Activated CD4-positive, alpha-beta T cell treated with anti-CD3 and anti-CD28 coated beads for 36 hours (primary cell): Measurements from ENCODE around the gene ZC3H4. TPM values are rescaled to one million over a fixed set of nuclear protein-coding genes. Genes with fewer than 3 reads are reported as not detected.
"Not testable (repeated sequence)": the region's sequence is repeated elsewhere in the genome, so short reads cannot be mapped to it uniquely, and the experiment has no call there.

Experiments used
- ATAC-seq: fragments of 200-7000 bp; cut with Tn5 transposase; one replicate; pipeline ENCODE4 v1.10.0; 2021; ENCODE audit warnings: mild to moderate bottlenecking, moderate library complexity
- CTCF ChIA-PET: fragments of 350-600 bp; sonication (Branson Sonifier 250); formaldehyde crosslinking; loops from one replicate; lab custom pipeline; 2021; ENCODE audit warnings: antibody characterized with exemption; lab: Charles Lee
- POLR2A ChIA-PET: fragments of 350-600 bp; sonication (Branson Sonifier 250); formaldehyde crosslinking; loops from one replicate; lab custom pipeline; 2021; ENCODE audit warnings: antibody characterized with exemption, inconsistent platforms; lab: Charles Lee
- DNase-seq: peaks from one replicate; pipeline ENCODE4 v3.0.0-alpha.2; 2020
- H3K27ac Mint-ChIP-seq: one replicate; pipeline ENCODE4 v1.8.0; 2021; ENCODE audit warnings: mixed read lengths
- H3K27me3 Mint-ChIP-seq: one replicate; pipeline ENCODE4 v1.8.0; 2021; ENCODE audit warnings: mixed read lengths
- H3K36me3 Mint-ChIP-seq: one replicate; pipeline ENCODE4 v1.8.0; 2021; ENCODE audit warnings: low read depth, mixed read lengths
- H3K4me1 Mint-ChIP-seq: one replicate; pipeline ENCODE4 v1.8.0; 2021; ENCODE audit warnings: mixed read lengths
- H3K4me3 Mint-ChIP-seq: one replicate; pipeline ENCODE4 v1.8.0; 2021; ENCODE audit warnings: mild to moderate bottlenecking, moderate library complexity, mixed read lengths
- H3K9me3 Mint-ChIP-seq: one replicate; pipeline ENCODE4 v1.8.0; 2021; ENCODE audit warnings: low read depth, mixed read lengths
- intact Hi-C, 2 experiments: fragments of 100-400 bp; cut with DNase I in 1 of 2; cut with micrococcal nuclease in 1 of 2; formaldehyde crosslinking; loops; one replicate each; pipeline versions ENCODE4 v1.14.2 to v1.15.1; 2022 to 2024; cut with DNase I, micrococcal nuclease
- total RNA-seq, 2 experiments: library from RNA; stranded (reverse); gene quantifications; one replicate each; pipeline ENCODE4 v1.2.3, GENCODE V29; 2021

Gene ZC3H4
- total RNA-seq, 2 experiments from 2014 or later = 88.6 to 128 TPM

DNA sequence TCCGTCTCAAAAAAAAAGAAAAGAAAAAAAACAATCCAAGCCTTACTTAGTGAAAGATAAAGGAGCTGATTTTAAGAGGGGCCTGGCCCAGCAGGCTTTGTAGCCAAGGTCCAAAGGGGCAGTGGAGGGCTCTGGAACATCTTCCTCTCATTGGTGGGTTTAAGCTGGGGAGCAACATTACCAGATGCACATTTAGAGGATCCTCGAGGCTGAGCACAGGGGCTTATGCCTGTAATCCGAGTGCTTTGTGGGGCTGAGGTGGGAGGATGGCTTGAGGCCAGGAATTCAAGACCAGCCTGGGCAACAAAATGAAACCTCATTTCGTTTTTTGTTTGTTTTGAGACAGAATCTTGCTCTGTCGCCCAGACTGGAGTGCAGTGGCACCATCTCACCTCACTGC is 57.2 kb downstream of the ZC3H4 start:
- ChIA-PET POLR2A (no interaction called here), CTCF (interaction anchor here (0.6 kb wide), 1 partner anchor 23 kb away, joined by 3 read pairs; no protein-coding TSS in a partner anchor)
- no peaks in the 10 kb centered on the region for H3K36me3 Mint-ChIP-seq
- no peak for ATAC-seq
- H3K27ac Mint-ChIP-seq = no peak overlapping the region
- H3K4me3 Mint-ChIP-seq = no peak overlapping the region
- no peaks in the 10 kb centered on the region for H3K9me3 Mint-ChIP-seq
- no peaks in the 10 kb centered on the region for H3K27me3 Mint-ChIP-seq
- H3K4me1 Mint-ChIP-seq = no peaks in the 10 kb centered on the region
- no peak for DNase-seq
- intact Hi-C loops = no loop called here

GRCh38 chr19:47050562-47050961 is 63.0 kb downstream of the ZC3H4 start:
- H3K9me3 Mint-ChIP-seq, DNase-seq, POLR2A ChIA-PET, ATAC-seq, intact Hi-C loops, CTCF ChIA-PET, H3K27me3 Mint-ChIP-seq, H3K4me1 Mint-ChIP-seq, H3K36me3 Mint-ChIP-seq, H3K27ac Mint-ChIP-seq, H3K4me3 Mint-ChIP-seq: not testable (repeated sequence)

GRCh38 chr19:47049307-47049700 is 64.3 kb downstream of the ZC3H4 start:
- Mint-ChIP-seq H3K4me1 (peaks cover 8% of the 10 kb centered on the region), H3K4me3 (peak overlapping the region; percentile 90), H3K27ac (peak overlapping the region; percentile 70), H3K36me3 (no peaks in the 10 kb centered on the region), H3K9me3 (no peaks in the 10 kb centered on the region), H3K27me3 (no peaks in the 10 kb centered on the region)
- CTCF ChIA-PET = interaction anchor here (0.5 kb wide), 1 partner anchor 75 kb away, joined by 5 read pairs; no protein-coding TSS in a partner anchor
- DNase-seq = no peak
- intact Hi-C loops = loop anchor here (5.0 kb wide), 5 partner anchors 63 to 1357 kb away; partner anchors contain the start of genes FKRP (in 1 of the 2), PRKD2 (in 1 of the 2), QPCTL (in 1 of the 2) and SNRPD2 (in 1 of the 2)
- ATAC-seq = no peak
- POLR2A ChIA-PET = no interaction called here

DNA sequence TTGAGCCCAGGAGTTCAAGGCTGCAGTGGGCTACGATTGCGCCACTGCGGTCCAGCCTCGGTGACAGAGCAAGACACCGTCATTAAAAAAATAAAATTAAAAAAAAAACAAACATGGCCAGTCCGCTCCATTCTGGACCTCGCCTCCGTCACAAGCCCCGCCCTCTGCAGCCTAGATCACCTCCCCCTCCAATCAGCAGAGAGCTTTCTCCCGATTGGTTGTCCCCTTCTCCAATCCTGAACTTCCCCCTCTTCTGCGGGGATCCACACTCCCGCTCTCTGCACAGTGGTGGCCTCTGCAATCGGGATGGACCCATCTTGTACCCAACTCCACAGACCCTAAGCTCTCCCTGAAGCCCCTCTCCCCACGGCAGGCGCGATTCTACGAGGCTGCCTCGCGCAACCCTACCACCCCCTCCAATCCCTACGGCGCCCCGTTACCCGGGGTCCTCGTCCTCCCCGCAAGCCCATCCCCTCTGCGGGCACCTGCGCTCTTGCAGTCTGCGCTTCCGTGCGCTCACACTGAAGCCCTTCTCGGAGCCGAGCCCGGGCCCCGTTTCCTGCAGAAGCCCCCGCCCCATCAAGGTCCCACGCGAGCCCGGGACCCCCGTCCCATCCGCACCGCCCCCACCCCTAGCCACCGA is 65.7 kb downstream of the ZC3H4 start:
- no peaks in the 10 kb centered on the region for H3K9me3 Mint-ChIP-seq
- intact Hi-C loops = loop anchor here (1.0 to 5.0 kb wide), 18 partner anchors 13 to 1356 kb away; partner anchors contain the start of genes ZC3H4 (in 2 of the 2), AP2S1 (in 1 of the 2), ARHGAP35 (in 1 of the 2) and CCDC9 (in 1 of the 2)
- H3K27ac Mint-ChIP-seq = peak overlapping the region; percentile 86
- peak overlapping the region; percentile 90 for H3K4me3 Mint-ChIP-seq
- peak; percentile 92 for DNase-seq
- ATAC-seq = peak; percentile 73
- H3K4me1 Mint-ChIP-seq = peaks cover 8% of the 10 kb centered on the region
- H3K36me3 Mint-ChIP-seq = no peaks in the 10 kb centered on the region
- no peaks in the 10 kb centered on the region for H3K27me3 Mint-ChIP-seq
- ChIA-PET CTCF (interaction anchor here (0.6 to 1.5 kb wide), 2 partner anchors 12 to 435 kb away, joined by 3 to 6 read pairs; no protein-coding TSS in a partner anchor), POLR2A (interaction anchor here (0.8 to 1.1 kb wide), 5 partner anchors 13 to 196 kb away, joined by 3 to 8 read pairs (median 4); partner anchors contain the start of genes ARHGAP35 and ZC3H4)

- DNase-seq = no peak
- ChIA-PET CTCF (interaction anchor here (0.6 to 1.5 kb wide), 2 partner anchors 12 to 434 kb away, joined by 3 to 6 read pairs; no protein-coding TSS in a partner anchor), POLR2A (interaction anchor here (0.8 to 1.1 kb wide), 5 partner anchors 12 to 197 kb away, joined by 3 to 8 read pairs (median 4); partner anchors contain the start of genes ARHGAP35 and ZC3H4)
- peaks cover 8% of the 10 kb centered on the region for H3K4me1 Mint-ChIP-seq
- H3K27ac Mint-ChIP-seq = no peak overlapping the region
- no peaks in the 10 kb centered on the region for H3K27me3 Mint-ChIP-seq
- intact Hi-C loops = loop anchor here (5.0 kb wide), 5 partner anchors 65 to 1355 kb away; partner anchors contain the start of genes FKRP (in 1 of the 2), PRKD2 (in 1 of the 2), QPCTL (in 1 of the 2) and SNRPD2 (in 1 of the 2)
- ATAC-seq = no peak
- no peaks in the 10 kb centered on the region for H3K9me3 Mint-ChIP-seq
- H3K36me3 Mint-ChIP-seq = no peaks in the 10 kb centered on the region
- peak overlapping the region; percentile 90 for H3K4me3 Mint-ChIP-seq
Observed at GRCh38 chr19:47047272-47047762, 66.3 kb downstream of the ZC3H4 start.

DNA sequence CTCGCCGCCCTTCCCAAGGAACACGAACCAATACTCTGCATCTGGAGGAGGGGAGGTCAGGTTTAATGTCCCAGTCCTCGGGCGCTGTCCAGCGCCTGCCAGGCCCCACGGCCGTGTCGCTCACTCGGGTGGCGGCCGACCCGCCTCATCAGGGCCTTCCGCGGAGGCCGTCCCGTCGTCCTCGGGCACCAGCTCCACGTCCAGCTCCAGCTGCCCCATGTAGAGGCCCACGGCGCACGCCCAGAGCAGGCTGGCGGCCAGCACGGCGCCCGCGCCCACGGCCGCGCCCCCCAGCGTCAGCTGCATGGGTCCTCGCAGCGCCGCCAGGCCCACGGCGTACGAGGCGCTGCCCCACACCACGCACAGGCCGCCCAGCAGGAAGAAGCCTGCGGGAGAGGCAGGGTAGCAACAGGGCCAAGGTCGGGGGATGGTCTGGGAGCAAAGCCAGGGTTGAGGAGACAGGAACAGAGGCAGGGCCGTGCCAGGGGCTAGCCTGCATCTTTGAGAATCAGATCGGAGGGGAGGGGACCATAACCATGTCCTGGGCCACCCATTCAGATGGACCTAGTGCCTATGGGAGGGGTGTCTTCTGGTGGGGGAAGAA is 67.6 kb downstream of the ZC3H4 start:
- DNase-seq = no peak
- H3K9me3 Mint-ChIP-seq = no peaks in the 10 kb centered on the region
- peaks cover 8% of the 10 kb centered on the region for H3K4me1 Mint-ChIP-seq
- H3K4me3 Mint-ChIP-seq = no peak overlapping the region
- no peaks in the 10 kb centered on the region for H3K36me3 Mint-ChIP-seq
- intact Hi-C loops = loop anchor here (5.0 kb wide), 5 partner anchors 66 to 1354 kb away; partner anchors contain the start of genes FKRP (in 1 of the 2), PRKD2 (in 1 of the 2), QPCTL (in 1 of the 2) and SNRPD2 (in 1 of the 2)
- no peaks in the 10 kb centered on the region for H3K27me3 Mint-ChIP-seq
- ChIA-PET POLR2A (no interaction called here), CTCF (no interaction called here)
- no peak overlapping the region for H3K27ac Mint-ChIP-seq
- no peak for ATAC-seq

DNA sequence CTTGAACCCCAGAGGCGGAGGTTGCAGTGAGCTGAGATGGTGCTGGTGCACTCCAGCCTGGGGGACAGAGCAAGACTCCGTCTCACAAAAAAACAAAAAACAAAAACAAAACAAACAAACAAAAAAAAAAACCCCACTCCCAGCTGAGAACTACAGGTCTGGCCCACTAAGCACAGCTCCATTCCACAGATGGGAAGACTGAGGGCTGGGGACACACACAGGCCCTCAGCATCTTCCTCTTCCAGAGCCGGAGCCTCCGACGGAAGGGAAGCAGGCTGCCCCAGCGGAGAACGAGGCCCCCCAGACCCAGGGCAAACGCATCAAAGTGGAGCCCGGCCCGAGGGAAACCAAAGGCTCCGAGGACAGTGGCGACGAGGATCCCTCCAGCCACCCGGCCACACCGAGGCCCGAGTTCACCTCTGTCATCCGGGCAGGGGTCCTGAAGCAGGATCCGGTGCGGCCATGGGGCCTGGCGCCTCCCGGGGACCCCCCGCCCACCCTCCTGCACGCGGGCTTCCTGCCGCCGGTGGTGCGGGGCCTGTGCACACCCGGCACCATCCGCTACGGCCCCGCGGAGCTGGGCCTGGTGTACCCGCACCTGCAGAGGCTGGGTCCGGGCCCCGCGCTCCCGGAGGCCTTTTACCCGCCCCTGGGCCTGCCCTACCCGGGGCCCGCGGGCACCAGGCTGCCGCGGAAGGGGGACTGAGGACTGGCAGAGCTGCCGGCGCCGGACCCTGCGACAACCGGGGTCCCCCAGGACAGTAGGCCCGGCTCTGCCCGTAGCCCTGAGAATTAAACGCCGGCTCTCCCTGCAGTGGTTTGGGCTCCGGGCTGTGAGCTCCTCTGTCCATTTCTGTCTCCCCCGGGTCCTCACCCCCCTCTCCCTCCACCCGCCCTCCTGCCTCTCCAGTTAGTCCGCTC is 68.4 kb downstream of the ZC3H4 start:
- no peak overlapping the region for H3K27ac Mint-ChIP-seq
- intact Hi-C loops = loop anchor here (5.0 kb wide), 5 partner anchors 67 to 1353 kb away; partner anchors contain the start of genes FKRP (in 1 of the 2), PRKD2 (in 1 of the 2), QPCTL (in 1 of the 2) and SNRPD2 (in 1 of the 2)
- no peaks in the 10 kb centered on the region for H3K36me3 Mint-ChIP-seq
- no peak for ATAC-seq
- ChIA-PET POLR2A (interaction anchor here (0.5 kb wide), 1 partner anchor 190 kb away, joined by 3 read pairs; no protein-coding TSS in a partner anchor), CTCF (interaction anchor here (0.6 kb wide), 1 partner anchor 87 kb away, joined by 3 read pairs; no protein-coding TSS in a partner anchor)
- DNase-seq = no peak
- H3K4me3 Mint-ChIP-seq = no peak overlapping the region
- H3K9me3 Mint-ChIP-seq = no peaks in the 10 kb centered on the region
- H3K27me3 Mint-ChIP-seq = no peaks in the 10 kb centered on the region
- H3K4me1 Mint-ChIP-seq = peaks cover 8% of the 10 kb centered on the region

GRCh38 chr19:47040869-47041268 is 72.7 kb downstream of the ZC3H4 start:
- DNase-seq (no peak), ATAC-seq (no peak)
- Mint-ChIP-seq H3K27ac (no peak overlapping the region), H3K4me1 (peaks cover 5% of the 10 kb centered on the region), H3K36me3 (no peaks in the 10 kb centered on the region), H3K9me3 (no peaks in the 10 kb centered on the region), H3K27me3 (no peaks in the 10 kb centered on the region), H3K4me3 (no peak overlapping the region)
- ChIA-PET POLR2A (no interaction called here), CTCF (no interaction called here)
- intact Hi-C loops = no loop called here

DNA sequence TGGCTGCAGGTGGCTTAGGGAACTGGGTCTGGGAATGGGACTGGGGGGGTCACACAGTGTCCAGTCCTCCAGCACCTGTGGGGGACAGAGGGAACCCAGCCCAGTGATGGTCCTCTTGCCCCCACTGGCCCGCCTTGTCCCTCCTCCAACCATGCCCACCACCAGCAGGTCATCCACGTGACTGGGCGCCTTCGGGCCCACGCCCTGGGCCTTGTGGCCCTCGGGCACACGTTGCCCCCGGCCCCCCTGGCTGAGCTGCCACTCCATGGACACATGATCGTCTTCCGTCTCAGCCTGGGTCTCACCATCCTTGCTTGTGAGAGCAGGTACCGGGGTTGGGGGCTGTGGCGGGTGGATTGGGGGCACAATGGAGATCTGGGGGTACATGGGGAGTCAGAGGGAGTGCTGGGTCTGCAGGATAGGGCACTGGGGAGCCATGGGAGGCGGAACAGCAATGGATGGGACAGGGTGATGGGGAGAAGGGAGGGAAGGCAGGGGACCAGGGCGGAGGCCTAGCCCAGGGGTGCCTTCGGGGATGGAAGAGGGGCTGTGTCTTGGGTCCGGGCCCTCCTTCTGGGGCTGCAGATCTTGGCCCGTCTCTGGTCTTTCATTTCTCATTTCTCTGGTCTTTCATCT is 74.2 kb downstream of the ZC3H4 start:
- Mint-ChIP-seq H3K27ac (no peak overlapping the region), H3K4me3 (no peak overlapping the region), H3K9me3 (no peaks in the 10 kb centered on the region), H3K36me3 (no peaks in the 10 kb centered on the region), H3K27me3 (peaks cover under 1% of the 10 kb centered on the region), H3K4me1 (peaks cover 16% of the 10 kb centered on the region)
- ChIA-PET CTCF (no interaction called here), POLR2A (no interaction called here)
- DNase-seq (no peak), ATAC-seq (no peak)
- intact Hi-C loops = loop anchor here in 1 of 2 experiments (10.0 kb wide), 1 partner anchor 205 kb away; no protein-coding TSS in a partner anchor

GRCh38 chr19:47037766-47038165 is 75.8 kb downstream of the ZC3H4 start:
- Mint-ChIP-seq H3K4me3 (no peak overlapping the region), H3K4me1 (peaks cover 18% of the 10 kb centered on the region), H3K27ac (no peak overlapping the region), H3K27me3 (peaks cover 2% of the 10 kb centered on the region), H3K36me3 (no peaks in the 10 kb centered on the region), H3K9me3 (no peaks in the 10 kb centered on the region)
- ChIA-PET POLR2A (no interaction called here), CTCF (no interaction called here)
- DNase-seq (no peak), ATAC-seq (no peak)
- intact Hi-C loops = loop anchor here in 1 of 2 experiments (10.0 kb wide), 1 partner anchor 207 kb away; no protein-coding TSS in a partner anchor
